H1 (cell line): Measurements from ENCODE around the gene TBCB.

ENCODE experiments used
- BACH1 ChIP-seq: IDR thresholded peaks from 2 replicates; pipeline ENCODE4 v1.6.1; 2012; ENCODE audit warnings: low read length, improper control_type of control experiment
- CBX8 ChIP-seq: fragments of 300-800, 300-1000 bp; sonication (generic); IDR thresholded peaks from 2 replicates; pipeline ENCODE4 v1.7.1; 2016; ENCODE audit warnings: low read depth, low read length, borderline replicate concordance
- GABPA ChIP-seq: IDR thresholded peaks from 2 replicates; pipeline ENCODE4 v1.6.1; 2011; ENCODE audit warnings: mild to moderate bottlenecking, low read length, moderate library complexity, borderline replicate concordance; ENCODE audit not compliant: insufficient read depth
- KDM1A ChIP-seq: fragments of 200-600, 300-600 bp; sonication (generic); IDR thresholded peaks from 2 replicates; pipeline ENCODE4 v1.7.1; 2016; ENCODE audit warnings: mild to moderate bottlenecking, low read length, borderline replicate concordance
- KDM5A ChIP-seq: fragments of 200-600 bp; IDR thresholded peaks from 2 replicates; pipeline ENCODE4 v1.7.1; 2012; ENCODE audit warnings: mild to moderate bottlenecking, low read length, inconsistent platforms, mixed read lengths
- POLR2A ChIP-seq, 2 experiments: IDR thresholded peaks; 1 replicate in 1 of 2; 2 replicates in 1 of 2; pipeline ENCODE4 v1.6.1; 2011; ENCODE audit warnings: low read depth in 2 of 2, low read length in 2 of 2, mild to moderate bottlenecking in 2 of 2; ENCODE audit errors: control extremely low read depth in 1 of 2
- POLR2AphosphoS5 ChIP-seq: IDR thresholded peaks from 2 replicates; pipeline ENCODE4 v1.6.1; 2011; ENCODE audit warnings: low read depth, low read length
- SIX5 ChIP-seq: IDR thresholded peaks from 2 replicates; pipeline ENCODE4 v1.6.1; 2011; ENCODE audit warnings: mild to moderate bottlenecking, low read depth, low read length
- SP4 ChIP-seq: IDR thresholded peaks from 2 replicates; pipeline ENCODE4 v1.6.1; 2012; ENCODE audit warnings: low read length, inconsistent platforms
- TAF1 ChIP-seq: IDR thresholded peaks from 2 replicates; pipeline ENCODE4 v1.6.1; 2011; ENCODE audit warnings: mild to moderate bottlenecking, low read depth, low read length
- TCF12 ChIP-seq: IDR thresholded peaks from 2 replicates; pipeline ENCODE4 v1.6.1; 2011; ENCODE audit warnings: low read depth, mild to moderate bottlenecking, low read length
- TF ChIP-seq, protein P1 (sequence below), 3 experiments: IDR thresholded peaks; 1 replicate in 2 of 3; 2 replicates in 1 of 3; pipeline versions ENCODE4 v1.5.1 to v1.6.1; 2011; ENCODE audit warnings: low read length in 3 of 3, mild to moderate bottlenecking in 3 of 3, inconsistent platforms in 2 of 3, low read depth in 1 of 3, moderate library complexity in 1 of 3; ENCODE audit not compliant: insufficient read depth in 1 of 3; ENCODE audit errors: control extremely low read depth in 1 of 3
- TF ChIP-seq, protein P2 (sequence below): IDR thresholded peaks from 2 replicates; pipeline ENCODE4 v1.6.1; 2012; ENCODE audit warnings: inconsistent platforms

DNA sequence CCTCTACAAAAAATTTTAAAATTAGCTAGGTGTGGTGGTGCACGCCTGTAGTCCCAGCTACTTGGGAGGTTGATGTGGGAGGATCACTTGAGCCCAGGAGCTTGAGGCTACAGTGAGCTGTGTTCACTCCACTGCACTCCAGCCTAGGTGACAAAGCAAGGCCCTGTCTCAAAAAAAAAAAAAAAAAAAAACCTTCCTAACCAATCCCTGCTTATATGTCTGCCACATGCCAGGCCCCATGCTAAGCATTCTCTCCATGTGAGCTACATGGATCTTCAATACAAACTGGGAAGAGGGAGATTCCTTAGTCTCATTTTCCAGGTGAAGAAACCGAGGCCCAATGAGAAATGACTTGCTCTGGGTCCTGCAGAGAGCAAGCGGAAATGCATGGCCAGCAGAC, 6.6 kb upstream of the TBCB start:
- TF ChIP-seq, protein P1, sequence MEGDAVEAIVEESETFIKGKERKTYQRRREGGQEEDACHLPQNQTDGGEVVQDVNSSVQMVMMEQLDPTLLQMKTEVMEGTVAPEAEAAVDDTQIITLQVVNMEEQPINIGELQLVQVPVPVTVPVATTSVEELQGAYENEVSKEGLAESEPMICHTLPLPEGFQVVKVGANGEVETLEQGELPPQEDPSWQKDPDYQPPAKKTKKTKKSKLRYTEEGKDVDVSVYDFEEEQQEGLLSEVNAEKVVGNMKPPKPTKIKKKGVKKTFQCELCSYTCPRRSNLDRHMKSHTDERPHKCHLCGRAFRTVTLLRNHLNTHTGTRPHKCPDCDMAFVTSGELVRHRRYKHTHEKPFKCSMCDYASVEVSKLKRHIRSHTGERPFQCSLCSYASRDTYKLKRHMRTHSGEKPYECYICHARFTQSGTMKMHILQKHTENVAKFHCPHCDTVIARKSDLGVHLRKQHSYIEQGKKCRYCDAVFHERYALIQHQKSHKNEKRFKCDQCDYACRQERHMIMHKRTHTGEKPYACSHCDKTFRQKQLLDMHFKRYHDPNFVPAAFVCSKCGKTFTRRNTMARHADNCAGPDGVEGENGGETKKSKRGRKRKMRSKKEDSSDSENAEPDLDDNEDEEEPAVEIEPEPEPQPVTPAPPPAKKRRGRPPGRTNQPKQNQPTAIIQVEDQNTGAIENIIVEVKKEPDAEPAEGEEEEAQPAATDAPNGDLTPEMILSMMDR (IDR thresholded peaks at IDR 0.05; ENCODE audit: control extremely low read depth in 1 of 3, insufficient read depth in 1 of 3, low read depth in 1 of 3, low read length in 3 of 3) = no peak
- TF ChIP-seq SIX5 = no peak
- TF ChIP-seq TCF12 = no peak
- no peak for TF ChIP-seq KDM5A
- no peak for TF ChIP-seq BACH1
- TF ChIP-seq CBX8 = no peak
- TF ChIP-seq SP4 = no peak
- TF ChIP-seq KDM1A = no peak
- no peak for TF ChIP-seq TAF1
- no peak for TF ChIP-seq POLR2A (IDR thresholded peaks at IDR 0.05; ENCODE audit: control extremely low read depth in 1 of 2, low read depth in 2 of 2, low read length in 2 of 2)
- no peak for TF ChIP-seq GABPA
- no peak for TF ChIP-seq POLR2AphosphoS5
- TF ChIP-seq, protein P2, sequence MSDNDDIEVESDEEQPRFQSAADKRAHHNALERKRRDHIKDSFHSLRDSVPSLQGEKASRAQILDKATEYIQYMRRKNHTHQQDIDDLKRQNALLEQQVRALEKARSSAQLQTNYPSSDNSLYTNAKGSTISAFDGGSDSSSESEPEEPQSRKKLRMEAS = no peak
